DMS79 (cell line): ENCODE results near the gene DGCR2.
"Not testable (repeated sequence)": the region's sequence is repeated elsewhere in the genome, so short reads cannot be mapped to it uniquely, and the experiment has no call there.

ENCODE experiments used
- DNase-seq: peaks from one replicate; lab custom pipeline; 2025; lab: John Stamatoyannopoulos, UW

DGCR2 gene

DNA sequence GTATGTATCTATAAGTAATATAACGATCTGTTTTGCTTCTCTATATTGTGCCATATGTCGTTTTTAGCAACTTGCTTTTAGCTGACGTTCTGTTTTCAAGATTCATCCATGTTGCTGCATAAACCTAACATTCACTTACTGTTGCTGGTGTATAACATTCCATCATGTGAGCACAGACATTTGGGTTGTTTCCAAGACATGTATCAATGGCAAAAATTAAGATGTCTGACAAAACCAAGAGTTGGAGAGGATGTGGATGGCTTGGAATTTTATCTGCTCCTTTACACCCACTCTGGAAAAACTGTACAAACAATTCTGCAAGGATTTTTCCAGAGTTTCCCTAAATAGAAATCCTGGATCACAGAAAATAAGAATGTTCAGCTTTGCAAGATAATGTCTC is 40.9 kb downstream of the DGCR2 start:
- no peak for DNase-seq

DNA sequence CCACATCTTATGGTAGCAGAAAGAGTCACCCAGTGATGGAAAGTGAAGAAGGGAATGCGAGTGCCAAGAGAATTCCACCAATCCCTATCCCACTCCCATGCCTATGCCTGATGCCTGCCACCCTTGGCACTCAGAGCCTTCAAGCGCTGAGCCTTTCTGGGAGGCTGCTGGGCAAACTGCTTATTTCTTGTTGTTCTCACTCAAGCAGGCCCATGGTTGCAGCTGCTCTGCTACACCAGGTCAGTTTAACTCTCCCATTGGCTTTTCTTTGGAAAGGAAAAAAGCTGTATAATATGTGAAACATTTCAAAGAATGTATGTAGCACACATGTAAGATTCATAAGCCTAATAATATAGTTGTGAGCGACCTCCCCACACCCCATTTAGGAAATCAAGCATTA is 41.4 kb downstream of the DGCR2 start:
- DNase-seq: no peak

DNA sequence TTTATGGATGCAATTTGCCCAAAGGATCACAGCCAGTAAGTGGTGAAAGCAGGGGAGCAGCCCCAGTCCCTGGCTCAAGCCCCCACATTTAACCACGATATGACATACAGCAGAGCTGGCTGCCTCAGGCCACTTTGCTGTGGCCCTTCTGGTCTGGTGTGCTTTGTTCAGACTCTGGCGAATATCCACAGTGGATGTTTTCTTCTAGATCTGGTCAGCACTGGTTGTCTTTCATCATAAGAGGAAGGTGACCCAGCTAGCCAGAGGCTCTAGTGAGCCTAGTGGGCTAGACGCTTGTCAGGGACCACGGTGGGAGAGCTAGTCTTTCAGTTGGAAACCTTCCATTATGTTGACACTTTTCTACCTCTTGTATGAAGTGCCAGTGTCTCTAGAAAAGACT is 42.5 kb downstream of the DGCR2 start:
- no peak for DNase-seq

DNA sequence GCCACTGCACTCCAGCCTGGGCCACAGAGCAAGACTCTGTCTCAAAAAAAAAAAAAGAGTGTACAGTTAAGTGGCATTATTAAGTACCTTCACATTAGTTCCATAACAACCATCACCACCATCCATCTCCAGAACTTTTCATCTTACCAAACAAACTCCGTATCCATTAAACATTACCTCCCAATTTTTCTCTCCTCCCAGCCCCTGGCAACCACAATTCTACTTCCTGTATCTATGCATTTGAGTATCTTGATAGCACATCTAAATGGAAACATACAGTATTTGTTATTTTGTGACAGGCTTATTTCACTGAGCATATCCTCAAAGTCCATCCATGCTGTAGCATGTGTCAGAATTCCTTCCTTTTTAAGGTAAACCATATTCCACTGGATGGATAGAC is 46.8 kb downstream of the DGCR2 start:
- no peak for DNase-seq

DNA sequence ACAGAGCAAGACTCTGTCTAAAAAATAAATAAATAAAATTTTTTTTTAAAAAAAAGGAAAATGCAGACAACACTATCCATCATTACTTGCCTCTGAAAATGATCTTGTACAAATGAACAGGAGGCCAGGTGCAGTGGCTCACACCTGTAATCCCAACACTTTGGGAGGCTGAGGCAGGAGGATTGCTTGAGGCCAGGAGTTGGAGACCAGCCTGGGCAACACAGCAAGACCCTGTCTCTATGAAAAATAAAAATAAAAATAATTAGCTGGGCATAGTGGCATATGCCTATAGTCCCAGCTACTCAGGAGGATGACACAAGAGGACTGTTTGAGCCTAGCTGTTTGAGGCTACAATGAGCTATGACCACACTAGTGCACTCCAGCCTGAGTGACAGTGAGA is 49.4 kb downstream of the DGCR2 start:
- not testable (repeated sequence) for DNase-seq

DNA sequence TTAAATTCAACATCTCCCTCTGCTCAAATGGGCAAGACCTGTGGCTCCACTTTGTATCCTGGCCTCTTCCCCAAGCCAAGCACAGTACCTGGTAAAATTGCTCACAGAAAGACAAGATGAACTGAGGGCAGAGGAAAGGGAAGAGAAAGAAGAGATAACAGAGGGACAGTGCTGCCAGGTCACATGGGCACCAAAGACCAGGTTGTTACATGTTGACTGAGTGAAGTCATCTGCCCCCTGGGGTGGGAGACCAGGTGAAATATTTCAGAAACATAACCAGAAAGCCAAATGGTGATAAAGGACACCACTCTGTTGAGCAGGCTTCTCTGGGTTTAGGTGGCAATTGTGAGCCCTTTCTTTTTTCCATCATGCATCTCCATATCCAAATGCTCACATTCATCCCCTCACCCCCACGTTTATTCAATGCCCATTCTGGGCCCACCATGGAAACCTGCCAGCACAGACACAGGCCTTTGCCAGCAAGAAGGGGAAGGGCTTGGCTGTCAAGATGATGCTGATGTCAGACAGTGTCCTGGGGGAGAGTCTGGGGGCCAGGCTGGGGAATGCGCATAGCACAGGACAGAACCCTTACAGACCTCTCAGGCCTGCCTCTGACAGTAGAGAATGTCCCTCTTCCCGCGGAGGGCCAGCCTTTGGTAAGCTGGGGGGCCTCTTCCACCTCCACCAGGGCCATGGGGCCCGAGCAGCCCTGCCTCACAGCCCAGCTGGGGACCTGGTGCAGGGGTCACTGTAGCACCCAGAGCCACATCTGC is 51.6 kb downstream of the DGCR2 start:
- DNase-seq: no peak

DNA sequence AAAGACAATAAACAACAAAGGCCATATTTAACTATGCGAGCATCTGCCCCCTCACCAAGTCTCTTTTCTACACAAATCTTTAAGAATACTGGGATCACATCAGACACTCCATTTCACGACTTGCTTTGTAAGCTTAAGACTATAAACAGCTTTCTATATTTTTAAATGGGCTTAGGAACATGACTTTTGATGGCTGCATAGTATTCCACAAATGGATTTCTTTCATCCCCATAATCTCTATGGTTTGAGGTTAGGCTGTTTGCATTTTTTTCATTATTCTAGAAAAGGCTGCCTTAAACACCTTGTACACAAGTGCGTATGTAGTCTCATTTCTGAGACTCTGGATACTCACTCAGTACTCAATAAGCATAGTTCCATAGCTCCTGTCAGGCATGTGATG is 52.8 kb downstream of the DGCR2 start:
- DNase-seq: no peak

DNA sequence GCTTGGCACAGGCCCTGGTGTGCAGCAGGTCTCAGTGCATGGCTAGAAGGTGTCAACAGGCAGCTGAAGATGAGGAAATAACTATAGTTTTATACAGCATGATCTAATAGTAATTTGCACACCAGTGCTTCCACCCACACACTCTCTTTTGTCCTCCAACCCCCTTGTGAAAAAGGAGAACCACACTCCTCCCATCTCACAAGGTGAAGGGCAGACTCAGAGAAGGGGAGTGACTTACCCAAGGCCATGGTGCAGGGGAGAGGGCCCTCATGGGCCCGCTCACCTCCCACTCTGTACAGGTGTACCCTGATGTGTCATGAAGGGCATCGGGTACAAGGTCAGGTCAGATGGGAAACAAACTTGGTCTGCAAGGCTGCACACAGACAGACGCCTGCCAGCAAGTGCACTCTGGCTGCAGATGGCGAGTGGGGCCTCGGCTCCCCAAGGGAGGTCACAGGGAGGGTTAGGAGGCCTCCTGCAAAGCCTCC is 53.4 kb downstream of the DGCR2 start:
- DNase-seq: no peak

DNA sequence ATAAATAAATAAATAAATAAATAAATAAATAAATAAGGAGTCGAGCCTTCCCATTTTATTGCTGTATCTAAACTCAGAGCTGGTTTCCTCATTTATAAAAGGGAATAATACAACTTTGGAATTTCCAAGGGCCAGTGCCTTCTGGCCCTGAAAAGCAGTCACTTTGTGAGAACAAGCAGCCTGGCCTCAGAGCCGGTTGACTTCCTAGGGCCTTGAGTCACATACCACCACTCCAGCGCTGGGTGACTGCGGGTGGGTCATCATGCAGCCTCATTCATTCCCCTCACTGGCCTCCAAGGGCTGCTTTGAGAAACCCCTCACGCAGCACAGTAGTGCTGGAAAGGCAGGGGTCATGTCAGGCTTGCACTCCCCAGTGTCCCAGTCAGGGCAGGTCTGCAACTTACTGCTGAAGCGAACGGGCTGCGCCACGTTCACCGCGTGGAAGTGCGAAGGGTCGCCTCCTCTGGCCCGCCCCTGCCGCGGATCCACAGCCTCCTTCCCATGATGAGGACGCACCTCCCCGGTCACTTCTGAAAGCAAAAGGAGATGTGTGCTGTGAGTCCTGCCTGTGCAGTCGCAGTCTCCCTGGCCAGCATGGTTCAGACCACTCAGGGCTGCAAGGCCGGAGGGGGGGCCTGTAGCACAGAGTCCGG is 54.4 kb downstream of the DGCR2 start:
- DNase-seq: no peak

DNA sequence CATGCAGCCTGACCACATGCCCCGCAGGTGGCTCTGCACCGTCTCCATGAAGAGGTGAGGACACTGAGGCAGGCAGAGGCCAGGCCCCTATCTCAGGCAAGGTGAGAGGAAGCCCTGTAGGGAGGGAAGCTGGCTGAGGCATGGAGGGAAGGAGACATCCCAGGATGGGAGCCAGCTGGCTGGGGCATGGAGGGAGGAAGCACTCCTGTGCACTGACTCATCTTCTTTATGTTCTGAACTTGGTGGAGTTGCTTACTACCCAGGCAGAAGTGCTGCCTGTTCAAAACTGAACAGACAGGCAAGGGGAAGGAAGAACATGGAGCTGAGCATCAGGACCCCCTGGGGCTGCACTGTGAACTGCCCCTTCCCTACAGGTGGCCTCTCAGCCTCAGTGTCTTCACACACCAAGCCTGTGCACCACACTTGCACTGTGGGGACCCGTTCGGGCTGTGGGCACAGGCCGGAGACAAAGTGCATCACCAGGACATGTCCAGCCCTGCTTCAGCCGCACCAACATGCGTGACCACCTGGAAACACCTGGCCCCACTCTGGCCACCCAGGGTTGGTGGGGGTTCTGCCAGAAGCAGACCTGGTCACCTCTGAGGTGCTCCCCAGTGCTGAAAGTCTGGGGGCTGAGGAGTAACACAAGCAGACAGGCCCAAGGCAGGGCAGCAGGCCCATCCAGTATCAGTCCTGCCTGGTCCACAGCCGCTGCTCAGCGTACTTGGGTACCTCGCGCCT is 55.5 kb downstream of the DGCR2 start:
- no peak for DNase-seq

DNA sequence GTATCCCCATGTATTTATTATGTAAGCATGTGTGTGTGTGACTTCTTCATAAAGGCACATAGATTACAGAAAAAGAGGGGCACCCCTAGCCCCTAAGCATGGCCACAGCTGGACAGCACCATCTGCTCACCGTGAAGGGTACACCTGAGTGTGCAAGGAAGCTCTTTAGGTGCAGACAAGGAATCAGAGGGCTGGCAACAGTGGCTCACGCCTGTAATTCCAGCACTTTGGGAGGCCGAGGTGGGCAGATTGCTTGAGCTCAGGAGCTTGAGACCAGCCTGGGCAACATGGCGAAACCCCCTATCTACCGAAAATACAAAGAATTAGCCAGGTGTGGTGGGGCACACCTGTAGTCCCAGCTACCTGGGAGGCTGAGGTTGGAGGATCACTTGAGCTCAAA is 56.3 kb downstream of the DGCR2 start:
- no peak for DNase-seq

DNA sequence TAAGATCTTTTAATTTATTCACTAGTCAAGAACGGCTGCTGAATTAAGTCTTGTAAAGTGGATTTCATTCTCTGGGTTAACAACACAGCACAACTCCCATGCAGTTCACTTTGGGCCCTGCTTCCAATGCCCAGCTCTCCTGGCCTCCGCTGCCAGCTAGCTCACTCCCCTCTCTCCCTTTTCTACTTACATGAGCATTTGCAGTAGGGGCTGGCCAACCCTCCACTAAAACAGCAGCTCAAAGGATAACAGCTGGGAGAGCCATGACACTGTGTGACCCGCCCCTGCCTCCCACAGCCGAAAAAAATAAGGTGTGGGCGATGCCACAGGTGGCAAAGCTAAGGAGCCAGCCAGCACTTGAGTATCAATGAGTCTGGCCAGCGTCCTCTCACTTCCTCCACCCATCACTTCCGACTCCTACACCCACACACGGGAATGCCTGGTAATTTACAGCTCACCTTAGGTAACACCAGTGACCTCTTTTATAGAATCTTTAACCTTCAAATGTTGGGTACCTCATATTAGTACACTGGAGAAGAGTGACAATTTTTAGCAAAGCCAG is 56.8 kb downstream of the DGCR2 start:
- no peak for DNase-seq

DNA sequence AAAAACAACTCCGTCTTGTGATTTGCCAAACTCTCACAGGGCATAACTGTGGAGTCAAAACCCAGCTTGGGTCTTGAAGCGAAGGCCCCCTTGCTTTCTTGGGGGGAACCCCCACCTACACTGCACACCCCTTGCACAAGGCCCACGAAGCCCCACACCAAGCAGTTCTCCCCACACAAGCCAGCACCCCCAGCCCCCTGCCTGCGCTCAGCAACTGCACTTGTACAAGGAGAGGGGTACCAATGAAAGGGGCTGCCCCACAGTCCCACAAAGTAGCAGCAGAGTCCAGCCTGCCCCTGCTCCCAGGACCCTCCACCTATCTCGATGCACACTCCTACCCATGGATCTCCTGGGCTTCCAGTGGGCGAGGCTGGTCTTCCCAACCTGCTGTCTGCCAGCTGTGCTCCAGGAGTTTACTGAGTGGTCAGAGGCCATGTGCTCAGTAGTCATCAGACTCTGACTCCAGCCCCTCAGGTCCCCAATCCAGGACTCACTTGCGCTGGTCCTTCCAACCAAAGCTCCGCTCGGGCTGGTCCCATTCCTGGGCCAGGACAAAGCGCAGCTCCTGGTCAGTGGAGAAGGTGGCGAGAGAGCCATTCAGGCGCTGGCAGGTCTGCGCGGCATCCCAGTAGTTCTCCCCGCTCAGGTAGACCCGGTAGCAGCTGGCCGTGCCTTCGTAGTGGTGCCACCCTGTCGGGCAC is 57.7 kb downstream of the DGCR2 start:
- DNase-seq: no peak

DNA sequence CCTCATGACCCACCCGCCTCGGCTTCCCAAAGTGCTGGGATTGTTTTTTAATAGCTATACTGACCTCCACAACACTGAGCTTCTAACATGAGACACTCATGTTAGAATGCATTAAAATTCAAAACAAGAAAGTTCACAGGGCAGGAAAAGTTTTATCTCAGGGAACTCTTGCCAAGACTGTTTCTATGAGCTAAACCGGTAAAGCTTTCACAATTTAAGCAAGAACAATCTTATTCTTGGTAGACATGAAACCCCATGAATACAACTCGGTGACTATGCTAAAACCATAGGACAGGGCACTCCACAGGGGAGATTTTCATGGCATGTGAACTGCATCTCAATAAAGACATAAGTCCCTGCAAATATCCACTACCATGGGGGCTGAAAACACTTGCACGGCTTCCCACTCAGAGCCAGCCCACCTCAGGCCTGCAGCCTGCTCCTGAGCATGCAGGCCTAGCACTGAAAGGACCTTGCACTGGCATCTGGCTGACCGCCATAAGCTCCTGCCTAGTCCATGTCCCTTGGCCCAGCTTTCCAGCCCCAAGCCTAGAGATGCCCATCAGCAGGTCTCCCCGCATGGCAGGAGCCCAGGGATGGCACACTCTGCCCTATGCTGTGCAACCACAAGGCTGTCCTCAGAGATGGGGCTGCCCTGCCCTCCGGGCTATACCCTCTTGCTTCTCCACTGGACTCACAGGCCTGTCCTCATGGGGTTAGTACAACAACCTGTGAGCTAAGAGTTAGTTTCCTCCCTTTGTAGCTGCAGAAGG is 58.4 kb downstream of the DGCR2 start:
- DNase-seq: no peak

DNA sequence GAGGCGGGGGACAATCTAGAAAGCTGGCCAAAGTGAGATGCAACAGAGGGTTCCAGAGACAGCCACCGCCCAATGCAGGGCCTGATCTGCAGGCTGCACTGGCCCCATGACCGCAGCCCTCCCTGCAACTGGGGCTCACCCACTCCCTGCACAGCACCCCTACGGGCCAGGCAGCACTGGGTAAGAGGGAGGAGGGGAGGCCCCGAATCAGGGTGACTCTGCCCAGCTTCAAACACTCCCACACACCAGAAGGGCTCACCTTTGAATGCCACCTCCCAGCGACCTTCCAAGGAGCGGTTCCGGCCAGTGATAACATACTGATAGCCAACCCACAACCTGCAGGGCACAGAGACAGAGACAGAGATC is 59.3 kb downstream of the DGCR2 start:
- DNase-seq: no peak

DNA sequence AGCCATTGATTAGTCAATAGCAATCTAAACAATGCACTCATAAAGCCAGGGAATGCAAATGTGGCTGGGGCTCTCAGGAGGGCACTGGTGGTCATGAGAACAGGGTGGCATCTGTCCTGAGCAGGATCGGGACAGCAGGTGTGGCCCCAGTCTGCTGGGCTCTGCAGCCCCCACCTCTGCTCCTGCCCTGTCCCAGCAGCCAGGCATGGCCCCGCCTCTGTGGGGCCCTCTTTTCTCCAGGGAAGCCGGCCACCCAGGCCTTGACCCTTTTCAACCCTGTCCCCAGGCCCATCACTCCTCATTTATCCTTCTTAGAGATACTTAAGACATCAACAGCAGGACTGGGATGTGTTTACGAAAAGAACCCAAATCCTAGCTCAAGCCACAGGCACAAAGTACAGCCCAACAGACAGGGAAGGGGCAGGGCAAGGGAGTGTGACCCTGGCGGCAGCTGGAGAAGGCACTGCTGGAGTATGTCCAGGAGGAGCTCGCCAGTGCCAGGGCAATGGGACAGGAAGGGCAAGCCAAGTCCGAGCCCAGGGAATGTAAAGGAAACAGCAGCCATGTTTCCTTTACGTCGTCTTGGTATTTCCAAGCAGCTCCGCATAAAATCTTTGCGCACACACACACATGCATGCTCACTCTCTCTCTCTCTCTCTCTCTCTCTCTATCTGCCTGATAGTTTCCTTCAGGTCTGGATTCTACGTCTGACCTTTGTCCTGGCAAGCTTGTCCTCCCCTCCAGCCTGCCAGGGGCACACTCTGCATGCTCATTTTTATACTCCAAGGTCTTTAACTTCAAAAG is 59.9 kb downstream of the DGCR2 start:
- no peak for DNase-seq

DNA sequence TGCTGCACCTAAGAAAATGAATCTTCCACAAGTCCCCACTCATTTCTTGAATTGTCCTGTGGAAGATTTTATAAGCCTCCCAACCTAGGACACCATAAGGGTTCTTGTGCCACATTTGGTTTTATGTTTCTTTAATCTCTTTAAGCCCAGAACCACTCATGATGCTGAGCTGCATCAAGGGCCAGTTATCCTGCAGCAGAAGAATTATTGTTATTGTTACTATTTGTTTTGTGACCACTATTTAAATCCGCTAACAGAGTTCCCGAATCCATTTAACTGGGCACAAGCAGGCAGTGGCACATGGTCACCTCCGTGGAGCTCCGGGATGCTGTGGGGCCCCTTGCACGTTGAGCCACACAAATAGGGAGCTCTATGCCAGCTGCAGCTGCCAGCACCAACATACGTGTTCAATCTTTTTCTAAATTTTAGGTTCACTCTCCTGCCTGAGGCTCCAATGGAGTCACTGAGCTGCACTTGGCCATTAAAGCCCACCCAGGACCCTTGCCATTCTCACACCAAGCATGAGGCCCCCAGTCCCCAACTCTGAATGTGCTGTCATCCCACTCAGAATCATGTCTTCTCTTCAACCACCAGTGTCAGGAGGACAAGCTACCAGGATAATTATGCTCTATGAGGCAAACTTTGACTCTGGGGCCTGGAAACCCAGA is 60.6 kb downstream of the DGCR2 start:
- DNase-seq: no peak

DNA sequence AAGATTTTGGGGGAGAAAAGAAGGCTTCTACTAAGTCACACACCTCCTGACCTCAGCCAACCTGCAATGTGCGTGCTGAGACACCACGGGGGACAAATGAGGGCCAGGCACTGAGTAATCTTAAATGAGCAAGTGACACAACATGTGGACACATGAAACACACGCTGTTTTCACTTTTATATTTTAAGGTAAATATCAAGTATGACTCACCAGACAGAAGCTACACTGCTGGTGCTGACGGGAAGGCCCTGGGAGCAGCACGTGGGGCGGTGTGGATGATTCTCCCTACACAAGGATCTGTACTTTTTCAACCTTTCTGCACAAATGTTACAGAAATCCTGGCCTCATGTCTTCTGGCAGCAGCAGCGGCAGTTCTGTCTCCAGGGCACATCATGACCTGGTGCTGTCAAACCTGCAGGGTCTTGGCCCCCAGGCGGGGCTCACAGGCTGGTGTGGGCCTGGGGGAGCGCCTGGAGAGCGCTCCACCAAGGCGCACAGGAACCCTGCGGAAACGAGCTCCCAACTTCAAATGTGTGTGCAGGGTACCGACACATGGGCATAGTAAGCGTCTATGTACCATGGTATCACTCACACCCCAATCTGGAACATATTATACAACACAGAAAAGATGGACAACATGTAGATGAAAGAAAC is 61.7 kb downstream of the DGCR2 start:
- no peak for DNase-seq

DNA sequence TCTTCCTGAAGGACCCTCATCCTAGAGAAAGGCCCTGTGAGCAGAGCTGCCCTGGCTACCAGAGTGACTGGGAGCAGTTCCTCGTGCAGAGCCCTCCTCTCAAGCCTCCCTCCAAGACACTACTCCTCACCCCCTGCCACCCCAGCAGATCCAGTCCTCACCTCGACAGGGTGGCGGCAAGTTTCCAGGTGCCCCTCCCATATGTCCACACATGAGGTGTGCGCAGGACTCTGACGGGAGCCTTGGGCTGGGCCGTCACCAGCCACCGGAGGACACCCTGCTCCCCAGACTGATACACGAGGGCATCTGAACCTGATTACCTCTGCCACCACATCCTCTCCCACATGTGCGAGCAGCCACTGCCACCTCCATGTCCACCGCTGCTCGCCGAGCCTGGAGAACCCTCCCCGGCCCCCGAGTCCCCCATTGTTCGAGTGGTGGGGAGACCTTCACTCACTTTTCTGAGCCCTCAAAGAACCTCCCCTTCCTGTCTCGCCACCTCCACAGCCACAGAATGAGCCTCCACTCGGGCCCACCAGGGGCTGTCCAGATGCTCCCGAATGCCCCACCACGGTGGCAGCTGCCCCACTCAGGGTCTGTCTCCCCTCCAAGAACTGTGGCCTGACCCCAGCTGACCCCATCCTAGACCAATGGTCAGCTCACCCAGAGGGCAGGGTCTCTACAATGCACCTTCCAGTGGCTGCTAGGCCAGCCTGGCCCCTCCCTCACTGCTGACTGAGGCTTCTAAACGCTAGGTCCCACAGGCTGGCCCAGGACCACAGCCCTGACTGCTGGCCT is 62.5 kb downstream of the DGCR2 start:
- DNase-seq: no peak
